HG03103 (cell line): ENCODE data around the gene KIAA0930.

Source experiments
- ATAC-seq: cut with Tn5 transposase; IDR thresholded peaks from one replicate; pipeline ENCODE4 v1.9.1; 2021; ENCODE audit warnings: low read depth; ENCODE audit not compliant: unreplicated experiment

KIAA0930 gene

GRCh38 chr22:45238957-45239680, 1.6 kb downstream of the KIAA0930 start:
- no peak for ATAC-seq

- no peak for ATAC-seq
Observed at GRCh38 chr22:45238076-45238956, 2.4 kb downstream of the KIAA0930 start.

DNA sequence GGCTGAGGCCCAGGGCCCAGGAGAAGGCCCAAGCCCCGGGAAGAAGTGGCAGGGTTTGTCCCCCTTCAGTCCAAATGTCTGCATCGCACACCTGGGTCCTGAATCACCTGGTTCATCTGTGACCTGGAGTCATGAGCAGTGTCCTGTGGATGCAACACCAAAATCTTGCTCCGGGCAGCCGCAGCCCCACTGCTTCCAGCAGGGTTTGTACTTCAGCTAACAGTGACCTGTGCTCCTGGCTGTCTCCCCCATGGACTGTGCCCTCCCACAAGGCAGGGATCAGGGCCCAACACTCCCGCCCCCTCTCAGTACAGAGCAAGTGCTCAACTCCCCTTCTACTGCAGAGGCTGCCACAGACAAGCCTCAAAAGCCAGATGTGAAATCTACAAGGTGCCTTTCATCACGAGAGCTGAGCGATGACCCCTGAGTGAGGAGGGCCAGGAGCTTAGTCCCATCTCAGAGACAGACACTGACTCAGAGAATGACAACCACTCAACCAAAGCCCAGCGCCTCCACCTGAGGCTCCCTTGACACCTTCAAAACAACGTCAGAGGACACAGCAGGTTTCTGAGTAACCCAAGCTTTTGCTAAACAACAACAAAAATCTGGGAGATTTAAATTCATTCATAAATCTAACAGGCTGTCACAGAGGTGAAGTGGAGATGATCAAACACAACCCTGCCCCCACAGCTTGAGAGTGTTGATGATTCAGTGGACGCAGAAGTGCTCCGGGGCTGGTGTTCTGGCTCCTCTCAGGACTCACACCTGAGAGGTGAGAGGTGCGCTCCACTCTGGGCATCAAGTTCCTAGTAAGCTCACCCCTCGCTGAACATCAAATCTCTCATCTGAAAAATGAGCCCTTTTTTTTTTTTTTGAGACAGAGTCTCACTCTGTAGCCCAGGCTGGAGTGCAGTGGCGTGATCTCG, 3.4 kb downstream of the KIAA0930 start:
- ATAC-seq, result no peak

- ATAC-seq, result no peak
Observed at GRCh38 chr22:45235851-45236342, 4.8 kb downstream of the KIAA0930 start.

DNA sequence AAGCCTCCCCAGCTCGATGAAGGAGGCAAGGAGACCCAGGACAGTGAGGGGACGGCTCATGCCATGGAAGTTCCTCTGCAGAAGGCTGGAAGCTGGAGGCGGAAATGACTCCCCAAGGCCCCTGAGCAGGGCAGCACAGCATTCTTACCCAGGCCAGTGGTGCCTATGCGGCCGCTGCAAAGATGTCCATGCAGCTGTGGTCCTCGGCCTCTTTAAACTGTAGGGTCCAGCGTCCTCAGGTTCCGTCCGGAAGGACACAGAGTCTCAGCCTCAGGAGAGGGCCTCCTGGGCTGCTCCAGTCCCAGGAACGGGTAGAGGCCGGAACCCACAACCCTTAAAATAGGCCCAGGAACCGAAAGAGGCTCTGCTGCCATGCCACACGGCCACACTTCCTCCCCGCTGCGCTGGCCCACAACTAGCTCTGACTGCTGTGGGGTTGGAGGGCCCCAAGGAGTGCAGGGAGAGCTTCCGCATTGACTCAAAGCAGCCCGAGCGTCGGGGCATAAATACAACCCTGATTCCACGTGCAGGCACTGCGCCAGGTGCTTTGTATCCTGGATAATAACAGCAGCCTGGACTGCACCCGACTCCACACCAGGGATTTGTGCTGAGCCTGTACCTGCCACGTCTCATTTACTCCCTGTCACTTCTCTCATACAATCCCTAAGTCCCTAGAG, 5.5 kb downstream of the KIAA0930 start:
- peak; percentile 65 for ATAC-seq

DNA sequence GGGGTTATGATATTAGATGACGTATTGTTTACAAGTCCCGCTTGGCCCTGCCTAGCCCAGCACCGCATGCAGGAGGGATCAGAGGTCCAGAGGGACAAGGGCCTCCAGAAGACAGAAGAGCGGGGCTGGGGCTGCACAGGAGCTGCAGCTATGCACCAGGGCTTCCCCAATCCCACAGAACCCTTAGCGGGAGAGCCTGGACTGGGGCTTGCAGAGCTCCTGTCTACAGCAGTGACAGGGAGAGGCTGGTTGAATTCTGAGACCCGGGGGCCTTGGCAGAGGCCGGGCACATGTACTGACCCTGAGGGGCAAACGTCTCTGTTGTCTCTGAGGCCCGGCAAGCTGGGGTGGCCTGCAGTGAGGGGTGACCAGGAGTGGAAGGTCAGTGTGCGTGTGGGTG, 6.9 kb downstream of the KIAA0930 start:
- no peak for ATAC-seq

- no peak for ATAC-seq
Observed at GRCh38 chr22:45233386-45233785, 7.3 kb downstream of the KIAA0930 start.

- ATAC-seq, result no peak
Observed at GRCh38 chr22:45231293-45231692, 9.4 kb downstream of the KIAA0930 start.

GRCh38 chr22:45230026-45230721, 10.5 kb downstream of the KIAA0930 start:
- ATAC-seq, result no peak

GRCh38 chr22:45229181-45229580, 11.5 kb downstream of the KIAA0930 start:
- ATAC-seq, result no peak

DNA sequence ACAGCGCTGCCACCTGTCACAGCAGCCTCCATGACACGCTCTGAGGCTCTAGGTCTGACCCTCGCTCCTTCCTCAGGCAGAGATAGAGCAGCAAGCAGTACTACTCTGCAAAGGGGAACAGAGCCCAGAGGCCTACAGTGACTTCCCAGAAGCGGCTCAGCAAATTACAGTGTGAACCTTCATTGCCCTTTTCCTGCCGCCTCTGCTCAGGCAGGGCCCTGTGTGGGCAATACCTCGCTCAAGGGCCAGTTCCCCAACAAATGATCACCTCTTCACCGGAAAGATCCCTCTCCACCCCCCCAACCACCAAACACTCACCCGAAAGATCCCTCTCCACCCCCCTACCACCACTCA, 12.3 kb downstream of the KIAA0930 start:
- no peak for ATAC-seq

DNA sequence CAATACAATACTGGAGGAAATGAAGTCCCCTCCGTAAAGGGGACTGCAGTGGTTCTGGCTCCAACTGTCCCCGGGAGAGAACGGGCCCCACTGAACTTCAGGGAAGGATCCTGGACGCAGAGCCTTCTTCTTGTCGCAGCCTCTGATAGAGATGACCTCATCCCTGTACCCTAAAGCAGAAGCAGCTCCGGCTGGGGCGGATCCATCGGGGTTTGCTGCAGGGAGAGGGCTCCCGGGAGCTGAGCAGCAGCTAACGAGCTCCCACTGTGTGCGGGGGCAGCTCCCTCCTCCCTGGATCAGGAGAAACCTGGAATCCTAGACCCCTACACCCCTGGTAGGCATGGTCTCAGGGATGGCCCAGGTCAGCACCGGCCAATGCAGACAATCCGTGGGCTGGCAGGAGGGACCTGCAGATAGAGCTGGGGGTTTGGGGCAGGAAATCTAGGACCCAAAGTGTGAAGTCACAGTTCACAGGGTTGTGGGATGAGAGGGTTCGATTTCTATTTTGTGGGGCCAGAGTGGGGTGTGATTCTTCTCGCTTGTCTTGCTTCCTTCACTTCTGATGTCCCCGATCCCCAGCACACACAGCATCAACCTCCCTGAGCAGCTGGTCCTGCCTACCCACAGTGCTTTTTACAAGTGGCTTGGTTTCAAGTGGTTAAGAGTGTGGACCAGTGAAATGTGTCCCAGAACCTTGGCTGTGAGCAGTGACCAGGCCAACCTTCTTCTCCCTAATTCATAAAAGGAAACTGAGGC, 12.9 kb downstream of the KIAA0930 start:
- no peak for ATAC-seq

DNA sequence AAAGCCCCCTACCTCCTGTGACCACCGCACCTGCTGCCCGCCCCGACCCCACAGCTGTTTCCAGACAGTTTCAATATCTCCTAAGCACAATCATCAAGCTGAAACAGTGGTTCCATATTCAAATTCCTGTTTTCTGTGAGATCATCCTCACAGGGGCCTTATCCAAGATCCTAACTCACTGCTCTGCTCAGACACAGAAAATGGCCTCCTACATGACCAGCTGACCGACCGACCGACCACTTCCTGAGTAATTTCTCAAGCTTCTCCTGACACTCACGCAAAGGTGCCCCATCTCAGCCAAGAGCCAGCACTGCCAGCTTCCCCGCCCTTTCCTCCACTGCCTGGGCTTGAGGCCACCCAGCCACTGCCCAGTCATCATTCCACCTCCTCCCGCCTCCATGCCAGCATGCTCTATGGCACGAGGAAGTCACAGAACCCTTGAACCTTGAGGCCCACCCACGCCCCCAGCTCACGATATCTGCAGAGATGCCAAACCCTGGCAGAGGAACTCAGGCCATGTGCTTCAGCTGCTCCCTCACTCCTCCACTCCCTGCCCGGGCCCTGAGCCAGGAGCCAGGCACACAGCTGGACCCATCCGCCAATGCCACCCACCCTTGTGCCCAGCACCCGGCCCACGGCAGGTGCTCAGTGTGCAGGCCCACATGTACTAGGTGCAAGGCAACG, 14.0 kb downstream of the KIAA0930 start:
- no peak for ATAC-seq

- ATAC-seq, result no peak
Observed at GRCh38 chr22:45225732-45226502, 14.8 kb downstream of the KIAA0930 start.

DNA sequence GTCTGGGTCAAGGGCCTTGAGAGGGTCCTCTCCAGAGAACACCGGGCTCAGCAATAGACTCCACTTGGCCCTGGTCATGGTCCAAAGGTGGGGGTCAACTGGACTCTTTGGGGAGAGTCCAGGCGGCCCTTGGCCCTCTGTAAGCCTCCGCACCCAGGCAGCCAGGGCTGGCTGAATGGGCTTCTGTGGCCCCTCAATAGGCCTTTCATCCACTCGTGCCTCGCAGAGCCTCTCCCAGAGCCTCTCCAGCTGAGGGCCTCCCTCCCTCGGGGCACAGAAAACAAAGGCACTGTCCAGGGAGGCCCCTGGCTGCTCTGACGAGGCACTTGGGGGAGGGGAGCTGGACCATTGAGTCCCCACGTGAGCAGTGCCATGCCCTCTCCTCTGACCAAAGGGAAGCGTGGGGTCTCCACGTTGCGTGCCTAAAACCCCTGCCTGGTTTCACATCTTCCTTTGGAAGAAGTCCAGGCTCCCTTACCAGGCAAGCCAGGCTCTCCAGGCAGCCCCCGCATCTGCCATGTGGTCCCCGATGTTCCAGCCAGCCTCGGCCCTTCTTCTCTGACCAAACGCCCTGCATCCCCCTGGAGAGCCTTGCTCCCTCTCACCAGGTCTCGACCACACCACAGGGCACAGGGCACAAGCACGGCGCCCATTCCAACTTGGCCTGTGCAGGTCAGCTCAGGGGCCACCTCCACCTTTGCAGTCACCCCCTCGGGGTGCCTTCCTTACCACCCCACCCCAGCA, 15.5 kb downstream of the KIAA0930 start:
- ATAC-seq, result no peak

DNA sequence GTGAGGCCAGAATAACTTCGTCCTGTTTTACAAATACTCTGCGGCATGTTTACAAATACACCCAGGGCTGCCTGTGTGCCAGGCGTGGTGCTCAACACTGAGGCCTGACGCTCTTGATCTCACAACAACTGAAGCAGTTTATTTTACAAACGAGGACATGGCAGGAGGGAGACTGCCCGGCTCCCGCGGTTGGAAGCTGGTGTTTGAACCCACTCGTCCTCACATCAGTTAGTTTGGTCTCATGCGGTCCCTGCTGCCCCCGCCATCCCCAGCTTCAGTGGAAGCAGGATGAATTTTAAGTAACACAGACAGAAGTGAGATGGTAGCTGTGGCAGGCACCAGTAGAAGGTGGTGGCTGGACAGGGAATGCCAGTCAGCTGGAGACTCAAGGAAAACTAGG, 16.4 kb downstream of the KIAA0930 start:
- no peak for ATAC-seq
